Stimulated activated CD8-positive, alpha-beta memory T cell treated with anti-CD3 and anti-CD28 coated beads, Interleukin-12 subunit alpha, Interleukin-12 subunit beta, amount 100 ng/mL, for 1 hour (primary cell): ENCODE measurements around the gene PTPN18.
A peak's percentile ranks its signal among the peaks of the same experiment; 100 is the strongest.
"Not testable (repeated sequence)": the region's sequence is repeated elsewhere in the genome, so short reads cannot be mapped to it uniquely, and the experiment has no call there.

ENCODE experiments used
- DNase-seq: peaks from one replicate; pipeline ENCODE4 v3.0.0-alpha.2; 2020; ENCODE audit warnings: low read depth

PTPN18 gene

DNA sequence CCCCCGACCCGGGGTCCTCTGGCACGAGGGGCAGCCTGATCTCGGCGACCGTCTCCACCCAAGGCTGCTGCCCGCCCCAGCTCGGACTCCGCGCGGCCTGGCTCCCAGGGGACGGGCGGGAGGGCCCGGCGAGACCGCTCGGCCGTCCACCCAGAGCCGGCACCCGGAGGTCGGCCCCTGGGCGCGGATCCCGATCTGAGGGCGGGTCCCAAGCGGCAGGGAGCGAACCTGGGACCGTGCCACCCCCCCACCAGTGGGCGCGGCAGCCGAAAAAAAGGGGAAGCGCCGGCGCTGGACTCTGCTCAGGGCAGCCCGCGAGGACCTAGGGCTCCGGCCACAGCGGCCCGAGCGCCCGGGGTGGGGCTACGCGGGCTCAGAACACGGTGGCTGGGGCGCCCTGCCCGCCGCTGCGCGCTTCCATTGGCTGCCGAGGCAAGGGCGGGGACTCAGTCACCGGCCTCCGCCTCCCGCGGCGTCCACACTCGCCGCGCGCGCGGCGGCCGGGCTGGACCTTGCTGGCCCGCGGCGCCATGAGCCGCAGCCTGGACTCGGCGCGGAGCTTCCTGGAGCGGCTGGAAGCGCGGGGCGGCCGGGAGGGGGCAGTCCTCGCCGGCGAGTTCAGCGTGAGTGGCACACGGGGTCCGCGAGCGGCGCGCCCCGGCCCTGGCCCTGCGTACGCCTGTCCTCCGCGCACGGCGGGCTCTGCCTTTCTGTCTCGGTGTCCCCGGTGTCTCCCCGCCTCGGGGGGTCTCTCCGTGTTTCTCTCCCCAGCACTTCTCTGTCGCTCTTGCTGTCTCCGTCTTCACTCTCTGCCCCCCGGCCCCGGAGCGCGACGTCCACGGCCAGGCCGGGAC is at the start of gene PTPN18:
TSS of gene PTPN18 (plus strand) at position 479 of the 854 bp plus-strand sequence. CDS start at position 531, 52 bp downstream.
- peak; percentile 29 for DNase-seq

DNA sequence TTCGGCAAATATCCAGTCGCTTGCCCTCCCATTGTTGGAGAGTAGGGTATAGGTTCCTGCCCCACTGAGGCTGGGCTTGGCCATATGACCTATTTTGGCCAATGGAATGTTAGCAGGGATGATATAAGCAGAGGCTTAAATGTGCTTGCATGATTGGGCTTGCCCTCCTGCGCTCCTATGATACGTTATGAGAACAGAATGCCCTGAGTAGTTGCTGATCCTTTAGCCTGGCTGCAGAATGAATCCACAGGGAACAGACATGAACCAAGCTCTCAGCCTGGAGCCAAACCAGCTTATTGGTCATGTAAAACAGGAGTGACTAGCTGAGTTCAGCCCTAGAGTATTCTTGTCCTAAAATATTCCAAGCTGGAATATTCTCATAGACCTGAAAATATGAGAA is 48.0 kb upstream of the PTPN18 start:
- DNase-seq, result no peak

GRCh38 chr2:130310881-130311280 is 45.0 kb upstream of the PTPN18 start:
- DNase-seq, result no peak

DNA sequence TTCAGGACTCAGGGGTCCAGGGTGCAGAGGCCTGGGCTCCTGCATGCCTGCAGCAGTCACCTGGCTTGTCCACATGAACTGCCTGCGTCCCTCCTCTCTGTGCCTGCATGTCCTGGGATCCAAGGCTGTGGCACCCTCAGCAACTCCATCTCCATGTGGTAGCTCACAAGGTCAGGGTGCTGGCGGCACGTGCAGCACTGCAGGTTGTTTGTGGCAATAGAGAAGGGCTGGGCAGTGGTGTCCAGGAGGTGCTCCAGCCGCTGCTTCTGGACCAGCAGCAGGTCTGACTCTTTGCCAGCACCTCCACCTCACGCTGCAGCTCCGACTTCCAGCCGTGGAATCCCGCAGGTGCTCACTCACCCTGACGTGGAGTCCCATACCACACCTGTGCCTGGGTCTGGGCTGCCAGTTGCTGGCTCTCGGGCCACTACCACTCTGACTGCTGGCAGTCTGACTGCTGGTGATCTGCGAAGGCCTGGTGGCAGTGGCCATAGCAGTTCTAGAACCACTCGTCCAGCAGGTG is 42.0 kb upstream of the PTPN18 start:
- no peak for DNase-seq

- DNase-seq, result no peak
Observed at GRCh38 chr2:130314377-130314776, 41.5 kb upstream of the PTPN18 start.

DNA sequence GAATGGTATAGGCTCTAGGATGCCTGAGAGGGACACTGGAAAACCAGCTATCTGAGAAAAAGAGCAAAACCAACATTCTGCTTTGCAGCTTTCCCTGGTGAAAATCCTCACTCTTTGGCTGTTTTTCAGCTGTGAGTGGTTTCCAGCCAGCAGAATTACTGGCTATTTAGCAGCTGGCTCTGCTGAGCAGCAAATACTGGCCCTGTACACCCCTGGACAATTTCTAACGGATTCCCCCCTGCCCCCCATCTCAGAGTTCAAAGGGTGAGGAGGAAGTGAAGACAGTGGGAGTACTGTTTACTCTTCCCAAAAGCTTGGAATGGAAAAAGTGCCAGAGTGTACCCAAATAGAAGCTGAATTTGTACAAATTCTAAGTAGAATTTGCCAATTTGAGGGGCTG is 39.3 kb upstream of the PTPN18 start:
- DNase-seq, result no peak

DNA sequence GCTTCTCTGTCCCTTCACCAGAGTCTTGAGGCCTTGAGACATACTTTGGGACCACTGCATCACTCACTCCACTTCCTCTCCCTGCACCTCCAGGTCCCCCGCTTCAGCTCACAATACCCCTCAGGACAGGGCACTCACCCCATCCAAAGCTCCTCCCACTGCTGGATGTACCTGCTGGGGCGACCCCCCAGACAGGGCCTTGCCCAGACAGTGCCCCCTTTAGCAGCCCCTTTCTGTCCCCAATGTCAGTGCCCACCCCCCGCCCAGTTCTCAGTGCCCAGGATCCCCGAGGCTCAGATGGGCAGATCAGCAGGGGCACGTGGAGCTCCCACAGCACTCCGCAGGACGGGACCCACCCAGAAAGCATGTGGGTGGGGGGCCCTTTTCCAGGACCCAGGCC is 37.0 kb upstream of the PTPN18 start:
- DNase-seq, result no peak

- DNase-seq, result no peak
Observed at GRCh38 chr2:130319536-130319935, 36.3 kb upstream of the PTPN18 start.

GRCh38 chr2:130327703-130328527 is 27.9 kb upstream of the PTPN18 start:
- no peak for DNase-seq

- no peak for DNase-seq
Observed at GRCh38 chr2:130328710-130329109, 27.1 kb upstream of the PTPN18 start.

DNA sequence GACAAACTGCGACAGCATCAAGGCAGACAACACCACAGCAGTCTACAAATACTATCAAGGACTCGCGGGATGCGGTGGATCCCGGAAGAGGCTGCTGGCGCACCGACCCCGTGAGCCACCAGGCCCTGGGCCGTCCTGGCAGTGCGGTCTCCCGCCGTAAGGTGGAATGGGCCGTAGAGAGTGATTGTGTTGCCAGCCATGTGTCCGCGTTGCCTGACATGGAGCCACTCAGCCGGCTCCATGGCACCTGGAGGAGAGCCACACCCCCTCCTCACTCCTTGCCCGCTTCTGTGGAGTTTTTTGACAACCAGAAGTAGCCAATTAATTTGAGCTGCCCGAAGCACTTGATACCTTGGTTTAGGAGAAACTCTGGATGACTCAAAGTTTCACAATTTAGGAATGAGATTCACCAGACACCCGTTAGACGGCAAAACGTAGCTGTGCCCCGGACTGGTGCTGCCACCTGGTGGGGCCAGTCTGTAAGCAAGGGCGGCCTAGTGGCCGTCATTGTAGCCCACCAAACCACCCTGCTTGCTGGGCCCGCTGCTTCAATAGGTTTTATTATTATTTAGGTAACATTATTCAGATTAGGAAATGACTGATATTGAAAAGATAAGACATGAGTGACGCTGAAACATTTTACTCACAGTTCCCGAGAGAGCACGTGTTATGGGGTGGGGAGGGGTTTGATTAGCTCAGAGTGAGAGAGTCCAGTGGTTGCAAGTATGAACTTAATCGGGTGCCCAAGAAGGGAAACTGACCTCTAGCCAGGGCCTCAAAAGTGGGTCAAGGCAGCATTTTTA is 23.4 kb upstream of the PTPN18 start:
- DNase-seq, result peak; percentile 48

DNA sequence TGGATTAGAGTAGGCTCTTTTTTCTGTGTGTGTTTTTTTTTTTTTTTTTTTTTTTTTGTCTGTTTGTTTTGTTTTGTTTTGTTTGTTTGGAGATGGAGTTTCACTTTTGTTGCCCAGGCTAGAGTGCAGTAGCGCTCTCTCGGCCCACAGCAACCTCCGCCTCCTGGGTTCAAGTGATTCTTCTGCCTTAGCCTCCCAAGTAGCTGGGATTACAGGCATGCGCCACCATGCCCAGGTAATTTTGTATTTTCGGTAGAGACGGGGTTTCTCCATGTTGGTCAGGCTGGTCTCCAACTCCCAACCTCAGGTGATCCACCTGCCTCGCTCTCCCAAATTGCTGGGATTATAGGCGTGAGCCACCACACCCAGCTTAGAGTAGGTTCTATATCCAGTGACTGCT is 22.6 kb upstream of the PTPN18 start:
- DNase-seq, result not testable (repeated sequence)

GRCh38 chr2:130334026-130334425 is 21.8 kb upstream of the PTPN18 start:
- no peak for DNase-seq

- DNase-seq, result no peak
Observed at GRCh38 chr2:130335226-130335625, 20.6 kb upstream of the PTPN18 start.

GRCh38 chr2:130336150-130336876 is 19.5 kb upstream of the PTPN18 start:
- DNase-seq, result no peak

DNA sequence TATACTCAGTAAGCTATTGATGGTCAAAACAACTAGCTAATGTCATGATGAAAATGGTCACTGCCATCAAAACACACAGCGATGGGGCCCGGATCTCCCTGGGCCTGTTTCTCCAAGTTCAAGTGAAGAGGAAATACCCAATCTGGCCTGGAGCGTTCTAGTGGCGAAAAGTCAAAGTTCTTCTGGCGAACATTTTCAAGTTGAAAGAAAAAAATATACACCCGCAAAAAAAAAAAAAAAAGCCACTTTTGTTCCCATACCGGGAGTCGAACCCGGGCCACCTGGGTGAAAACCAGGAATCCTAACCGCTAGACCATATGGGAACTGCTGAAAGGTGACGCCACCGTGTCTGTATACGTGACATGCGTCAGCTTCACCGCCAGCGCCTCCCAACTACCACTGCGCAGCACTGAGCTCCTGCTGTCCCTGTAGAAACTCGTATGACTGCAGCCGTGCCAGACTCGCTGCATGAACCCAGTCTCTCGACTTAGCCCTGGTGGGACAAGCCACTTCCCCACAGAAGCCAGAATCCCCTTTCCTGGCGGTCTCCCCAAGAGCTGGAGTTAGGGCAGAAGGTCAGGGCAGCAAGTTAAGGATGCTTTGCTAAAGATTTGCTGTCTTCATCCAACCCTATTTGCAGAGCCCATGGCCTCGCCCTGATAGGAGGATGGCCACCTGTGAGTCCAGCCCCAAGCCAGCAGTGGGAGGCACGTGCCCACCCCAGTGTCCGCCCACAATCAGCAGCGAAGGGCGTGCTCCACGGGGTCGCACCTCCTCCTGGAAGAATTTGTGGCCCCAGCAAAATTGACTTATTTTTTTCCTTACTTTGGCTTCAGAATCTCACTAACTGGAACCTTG is 18.8 kb upstream of the PTPN18 start:
- no peak for DNase-seq

DNA sequence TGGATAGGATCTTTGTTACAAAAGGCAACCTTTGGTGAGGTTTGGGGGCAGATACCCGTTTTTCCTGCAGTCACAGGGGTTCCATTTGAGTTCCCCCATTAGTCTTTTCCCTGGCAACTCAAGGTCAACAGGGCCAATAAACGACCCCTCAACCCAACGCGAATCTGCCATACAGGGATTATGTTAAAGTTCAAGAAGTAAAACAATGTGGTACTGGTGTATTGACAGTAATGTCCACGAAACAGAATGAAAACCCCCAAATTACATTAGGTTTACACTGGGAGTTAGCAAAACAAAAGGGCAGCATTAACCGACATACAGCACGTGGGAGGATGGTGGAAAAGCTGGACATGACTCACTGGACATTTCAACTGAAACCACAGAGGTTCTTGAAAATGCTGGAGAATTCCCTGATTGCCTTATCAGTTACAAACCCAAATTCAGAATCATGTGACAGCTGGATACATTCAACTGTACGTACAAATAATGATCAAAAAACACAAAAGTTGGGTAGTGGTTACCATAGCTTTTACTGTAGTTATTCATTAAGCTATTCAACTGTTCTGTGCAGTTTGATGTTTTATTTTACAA is 18.0 kb upstream of the PTPN18 start:
- no peak for DNase-seq

DNA sequence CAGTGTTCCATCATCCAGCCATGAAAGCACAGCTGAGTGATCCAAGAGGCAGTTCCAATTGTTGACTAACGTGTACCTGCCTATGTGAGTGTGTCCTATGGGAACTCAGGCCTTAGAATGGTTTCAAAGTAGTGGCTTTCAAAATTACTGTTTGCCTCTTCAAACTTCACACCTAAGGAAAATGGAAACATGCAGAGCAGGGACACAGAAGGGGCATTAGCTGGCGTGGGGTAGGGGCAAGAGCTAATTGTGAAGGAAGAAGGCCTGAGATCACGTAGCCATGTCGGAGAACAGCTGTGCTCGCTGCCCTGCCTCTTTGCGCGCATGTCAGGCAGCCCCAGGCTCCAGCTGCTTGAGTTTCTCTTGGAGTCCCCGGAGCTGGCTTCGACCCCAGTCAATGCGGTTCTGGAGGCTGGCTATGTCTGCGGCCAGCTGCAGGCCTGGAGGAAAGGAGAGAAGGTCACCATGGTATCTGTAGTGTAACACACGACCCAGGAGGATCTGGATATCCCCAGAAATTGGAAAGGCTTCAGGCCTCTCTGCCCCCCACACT is 17.0 kb upstream of the PTPN18 start:
- DNase-seq, result no peak

- no peak for DNase-seq
Observed at GRCh38 chr2:130339885-130340745, 15.7 kb upstream of the PTPN18 start.
